ENCODE measurements around the gene MS4A18.

- TF ChIP-seq CTCF (IDR thresholded peaks at IDR 0.05; ENCODE audit: poor library complexity) = no peak
- TF ChIP-seq EZH2phosphoT487 (IDR thresholded peaks at IDR 0.05; ENCODE audit: low read depth, severe bottlenecking, unreplicated experiment) = no peak
- no peak for TF ChIP-seq EZH2 (IDR thresholded peaks at IDR 0.05; ENCODE audit: borderline replicate concordance)
These were observed 62.5 kb downstream of the MS4A18 start for GRCh38 chr11:60786811-60787567.
